Breast epithelium (tissue), 4 donors: Measurements from ENCODE around the gene CD33. TPM values are rescaled to one million over a fixed set of nuclear protein-coding genes. Genes with fewer than 3 reads are reported as not detected.
"Not testable (repeated sequence)": the region's sequence is repeated elsewhere in the genome, so short reads cannot be mapped to it uniquely, and the experiment has no call there.

Experiments
- DNase-seq, 2 donors: peaks; one replicate each; pipeline ENCODE4 v3.0.0-alpha.2; 2019; ENCODE audit warnings: low spot score in 2 of 2
- H3K27ac ChIP-seq, 2 donors: fragments of 200-600 bp; sonication (generic) in 1 of 2; one replicate each; pipeline ENCODE4 v1.5.1; 2016 to 2019; ENCODE audit warnings: mild to moderate bottlenecking in 1 of 2
- H3K27me3 ChIP-seq, 2 donors: fragments of 200-600 bp; sonication (generic) in 1 of 2; one replicate each; pipeline versions ENCODE4 v1.5.1 to v1.6.0; 2017 to 2019; ENCODE audit warnings: control low read depth in 1 of 2, mild to moderate bottlenecking in 1 of 2
- H3K36me3 ChIP-seq: fragments of 200-600 bp; one replicate; pipeline ENCODE4 v1.5.1; 2019
- H3K4me1 ChIP-seq, 2 donors: fragments of 200-600 bp; sonication (generic); one replicate each; pipeline ENCODE4 v1.5.1; 2016 to 2019; ENCODE audit warnings: control low read depth in 1 of 2
- H3K4me3 ChIP-seq, 3 donors: fragments of 200-600 bp; sonication (generic); 1 replicate in 2 of 3; 2 replicates in 1 of 3; pipeline ENCODE4 v1.5.1; 2016 to 2019; ENCODE audit warnings: mild to moderate bottlenecking in 3 of 3, moderate library complexity in 2 of 3
- H3K9me3 ChIP-seq, 2 donors: fragments of 200-600 bp; sonication (generic) in 1 of 2; one replicate each; pipeline ENCODE4 v1.5.1; 2016 to 2019; ENCODE audit warnings: control low read depth in 1 of 2
- POLR2A ChIP-seq: fragments of 450-650 bp; IDR thresholded peaks from one replicate; pipeline ENCODE4 v1.6.1; 2016; ENCODE audit warnings: antibody characterized with exemption, mild to moderate bottlenecking, moderate library complexity
- POLR2AphosphoS5 ChIP-seq, 3 donors: sonication (generic); formaldehyde crosslinking; IDR thresholded peaks; one replicate each; pipeline ENCODE4 v1.6.1; 2017; ENCODE audit warnings: antibody characterized with exemption in 3 of 3
- intact Hi-C: fragments of 100-400 bp; cut with DNase I; formaldehyde crosslinking; loops from one replicate; pipeline ENCODE4 v1.15.1; 2023; ENCODE audit warnings: low total_unique reads
- total RNA-seq, 3 donors: library from RNA; depleted of rRNA; stranded (reverse); fragments of >200 nt; gene quantifications; one replicate each; pipeline ENCODE4 v1.1.0, GENCODE V29; 2016
- TF ChIP-seq, protein P1 (sequence below), 3 donors: fragments of 450-650 bp; IDR thresholded peaks; one replicate each; pipeline ENCODE4 v1.5.1; 2016 to 2017; ENCODE audit warnings: antibody characterized with exemption in 3 of 3, mild to moderate bottlenecking in 3 of 3, moderate library complexity in 3 of 3

CD33 gene
- total RNA-seq, 3 donors from 2014 or later, result 2.9 to 17.1 (median 6.3) TPM

- Histone ChIP-seq H3K27me3 (no peaks in the 10 kb centered on the region), H3K4me1 (no peaks in the 10 kb centered on the region), H3K36me3 (no peaks in the 10 kb centered on the region), H3K9me3 (no peaks in the 10 kb centered on the region), H3K4me3 (no peak overlapping the region), H3K27ac (no peak overlapping the region)
- TF ChIP-seq POLR2A, result no peak
- TF ChIP-seq POLR2AphosphoS5 (IDR thresholded peaks at IDR 0.05), result no peak
- TF ChIP-seq, protein P1, sequence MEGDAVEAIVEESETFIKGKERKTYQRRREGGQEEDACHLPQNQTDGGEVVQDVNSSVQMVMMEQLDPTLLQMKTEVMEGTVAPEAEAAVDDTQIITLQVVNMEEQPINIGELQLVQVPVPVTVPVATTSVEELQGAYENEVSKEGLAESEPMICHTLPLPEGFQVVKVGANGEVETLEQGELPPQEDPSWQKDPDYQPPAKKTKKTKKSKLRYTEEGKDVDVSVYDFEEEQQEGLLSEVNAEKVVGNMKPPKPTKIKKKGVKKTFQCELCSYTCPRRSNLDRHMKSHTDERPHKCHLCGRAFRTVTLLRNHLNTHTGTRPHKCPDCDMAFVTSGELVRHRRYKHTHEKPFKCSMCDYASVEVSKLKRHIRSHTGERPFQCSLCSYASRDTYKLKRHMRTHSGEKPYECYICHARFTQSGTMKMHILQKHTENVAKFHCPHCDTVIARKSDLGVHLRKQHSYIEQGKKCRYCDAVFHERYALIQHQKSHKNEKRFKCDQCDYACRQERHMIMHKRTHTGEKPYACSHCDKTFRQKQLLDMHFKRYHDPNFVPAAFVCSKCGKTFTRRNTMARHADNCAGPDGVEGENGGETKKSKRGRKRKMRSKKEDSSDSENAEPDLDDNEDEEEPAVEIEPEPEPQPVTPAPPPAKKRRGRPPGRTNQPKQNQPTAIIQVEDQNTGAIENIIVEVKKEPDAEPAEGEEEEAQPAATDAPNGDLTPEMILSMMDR (IDR thresholded peaks at IDR 0.05), result no peak
- intact Hi-C loops, result no loop called here
- DNase-seq, result no peak
These were observed 17.1 kb upstream of the CD33 start for GRCh38 chr19:51207747-51208146.

DNA sequence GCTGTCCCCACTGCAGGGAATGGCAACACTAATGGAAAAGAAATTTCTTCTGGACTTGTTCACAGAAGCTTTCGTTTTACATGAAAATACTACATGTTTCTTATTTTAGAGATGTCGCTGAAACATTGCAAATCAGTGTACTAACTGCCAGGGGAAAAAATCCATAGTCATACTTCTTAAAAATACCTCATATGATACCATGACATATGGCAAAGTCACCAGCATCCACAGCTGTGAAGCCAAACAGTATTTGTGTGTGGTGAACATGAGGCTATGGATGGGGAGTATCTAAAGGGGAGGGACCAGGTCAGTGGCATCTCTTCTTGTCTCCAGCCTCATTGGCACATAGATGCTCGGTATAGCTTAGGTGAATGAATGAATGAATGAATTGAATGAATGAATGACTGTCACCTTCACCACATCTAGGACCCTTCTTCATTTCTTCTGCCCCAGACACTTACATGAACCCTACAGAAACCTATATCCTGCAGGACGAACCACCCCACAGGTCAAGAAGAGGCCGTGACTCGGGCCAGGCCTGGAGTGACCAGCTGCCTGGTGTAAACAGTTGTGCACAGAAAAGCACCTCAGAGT is 14.6 kb upstream of the CD33 start:
- no peaks in the 10 kb centered on the region for H3K36me3 ChIP-seq
- H3K4me1 ChIP-seq, result no peaks in the 10 kb centered on the region
- no peak overlapping the region for H3K27ac ChIP-seq
- H3K4me3 ChIP-seq, result no peak overlapping the region
- DNase-seq, result no peak
- no peaks in the 10 kb centered on the region for H3K27me3 ChIP-seq
- TF ChIP-seq POLR2A (no peak), POLR2AphosphoS5 (IDR thresholded peaks at IDR 0.05) (no peak)
- TF ChIP-seq, protein P1 (IDR thresholded peaks at IDR 0.05), result no peak
- H3K9me3 ChIP-seq, result no peaks in the 10 kb centered on the region
- intact Hi-C loops, result no loop called here

DNA sequence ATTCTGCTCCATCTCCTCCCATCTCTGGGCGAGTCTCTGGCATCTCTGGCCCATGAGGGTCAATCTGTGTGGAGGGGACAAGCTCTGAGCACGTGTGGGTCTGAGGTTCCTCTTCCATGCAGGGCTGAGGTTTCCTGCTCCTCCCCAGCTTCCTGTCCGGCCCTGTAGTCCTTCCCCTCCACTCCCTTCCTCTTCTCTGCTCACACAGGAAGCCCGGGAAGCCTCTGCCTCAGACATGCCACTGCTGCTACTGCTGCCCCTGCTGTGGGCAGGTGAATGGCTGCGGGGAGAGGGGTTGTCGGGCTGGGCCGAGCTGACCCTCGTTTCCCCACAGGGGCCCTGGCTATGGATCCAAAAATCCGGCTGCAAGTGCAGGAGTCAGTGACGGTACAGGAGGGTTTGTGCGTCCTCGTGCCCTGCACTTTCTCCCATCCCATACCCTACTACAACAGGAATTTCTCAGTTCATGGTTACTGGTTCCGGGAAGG is 14.0 kb upstream of the CD33 start:
- H3K4me3 ChIP-seq, result peak overlapping the region in 1 of 3 donors; percentile 17
- intact Hi-C loops, H3K36me3 ChIP-seq, H3K4me1 ChIP-seq, H3K27ac ChIP-seq, DNase-seq, H3K9me3 ChIP-seq, H3K27me3 ChIP-seq: not testable (repeated sequence)

DNA sequence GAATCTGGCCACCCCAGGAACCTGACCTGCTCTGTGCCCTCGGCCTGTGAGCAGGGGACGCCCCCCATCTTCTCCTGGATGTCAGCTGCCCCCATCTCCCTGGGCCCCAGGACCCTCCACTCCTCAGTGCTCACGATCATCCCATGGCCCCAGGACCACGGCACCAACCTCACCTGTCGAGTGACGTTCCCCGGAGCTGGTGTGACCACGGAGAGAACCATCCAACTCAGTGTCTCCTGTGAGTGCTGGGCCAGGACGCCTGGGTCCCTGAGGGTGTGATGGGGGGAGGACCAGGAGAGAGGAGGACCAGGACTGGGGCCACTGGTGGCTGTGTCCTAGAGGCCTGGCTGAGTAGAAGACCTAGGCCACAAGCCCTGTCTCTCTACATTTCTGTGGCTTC is 13.0 kb upstream of the CD33 start:
- intact Hi-C loops, result no loop called here
- Histone ChIP-seq H3K4me1 (no peaks in the 10 kb centered on the region), H3K27ac (no peak overlapping the region), H3K4me3 (no peak overlapping the region), H3K9me3 (no peaks in the 10 kb centered on the region), H3K27me3 (no peaks in the 10 kb centered on the region), H3K36me3 (no peaks in the 10 kb centered on the region)
- TF ChIP-seq POLR2AphosphoS5 (IDR thresholded peaks at IDR 0.05) (no peak), POLR2A (no peak)
- TF ChIP-seq, protein P1 (IDR thresholded peaks at IDR 0.05), result no peak
- no peak for DNase-seq

DNA sequence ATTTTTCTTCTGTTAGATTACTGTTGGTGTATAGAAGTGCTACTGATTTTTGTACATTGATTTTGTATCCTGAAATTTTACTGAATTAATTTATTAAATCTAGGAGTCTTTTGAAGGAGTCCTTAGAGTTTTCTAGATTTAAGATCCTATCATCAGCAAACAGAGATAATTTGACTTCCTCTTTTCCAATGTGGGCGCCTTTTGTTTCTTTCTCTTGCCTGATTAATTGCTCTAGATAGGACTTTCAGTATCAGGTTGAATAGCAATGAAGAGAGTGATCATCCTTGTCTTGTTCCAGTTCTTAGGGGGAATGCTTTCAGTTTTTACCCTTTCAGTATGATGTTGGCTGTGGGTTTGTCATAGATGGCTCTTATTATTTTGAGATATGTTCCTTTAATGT is 5.6 kb upstream of the CD33 start:
- H3K9me3 ChIP-seq, result no peaks in the 10 kb centered on the region
- H3K27ac ChIP-seq, result no peak overlapping the region
- H3K4me1 ChIP-seq, result no peaks in the 10 kb centered on the region
- H3K27me3 ChIP-seq, result peaks cover 0 to 6% of the 10 kb centered on the region in 2 donors
- H3K36me3 ChIP-seq, result no peaks in the 10 kb centered on the region
- H3K4me3 ChIP-seq, result no peak overlapping the region
- no peak for DNase-seq
- intact Hi-C loops, result no loop called here
- TF ChIP-seq, protein P1 (IDR thresholded peaks at IDR 0.05), result no peak
- TF ChIP-seq POLR2AphosphoS5 (IDR thresholded peaks at IDR 0.05), result no peak

DNA sequence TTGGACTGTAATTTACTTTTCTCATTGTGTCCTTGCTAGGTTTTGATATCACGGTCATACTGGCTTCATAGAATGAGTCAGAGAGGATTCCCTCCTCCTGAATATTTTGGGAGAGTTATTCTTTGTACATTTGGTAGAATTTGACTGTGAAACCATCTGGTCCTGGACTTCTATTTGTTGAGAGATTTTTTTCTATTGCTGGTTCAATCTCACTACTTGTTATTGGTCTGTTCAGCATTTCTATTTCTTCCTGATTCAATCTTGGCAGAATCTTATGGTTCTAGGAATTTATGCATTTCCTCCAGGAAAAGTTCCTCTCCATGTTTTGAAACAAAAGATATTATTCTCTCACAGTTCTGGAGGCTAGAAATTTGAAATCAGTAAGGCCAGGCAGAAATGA is 4.9 kb upstream of the CD33 start:
- no peak overlapping the region for H3K27ac ChIP-seq
- DNase-seq, result no peak
- TF ChIP-seq POLR2A (no peak), POLR2AphosphoS5 (IDR thresholded peaks at IDR 0.05) (no peak)
- TF ChIP-seq, protein P1 (IDR thresholded peaks at IDR 0.05), result no peak
- intact Hi-C loops, result no loop called here
- H3K36me3 ChIP-seq, result no peaks in the 10 kb centered on the region
- H3K9me3 ChIP-seq, result no peaks in the 10 kb centered on the region
- H3K4me3 ChIP-seq, result no peak overlapping the region
- no peaks in the 10 kb centered on the region for H3K4me1 ChIP-seq
- peaks cover 0 to 6% of the 10 kb centered on the region in 2 donors for H3K27me3 ChIP-seq
